ENCODE data around the gene NUMA1. TPM values are rescaled to one million over a fixed set of nuclear protein-coding genes. Genes with fewer than 3 reads are reported as not detected.

The NUMA1 gene
- total RNA-seq, 1 experiment from 2014 or later, result 145 TPM

DNA sequence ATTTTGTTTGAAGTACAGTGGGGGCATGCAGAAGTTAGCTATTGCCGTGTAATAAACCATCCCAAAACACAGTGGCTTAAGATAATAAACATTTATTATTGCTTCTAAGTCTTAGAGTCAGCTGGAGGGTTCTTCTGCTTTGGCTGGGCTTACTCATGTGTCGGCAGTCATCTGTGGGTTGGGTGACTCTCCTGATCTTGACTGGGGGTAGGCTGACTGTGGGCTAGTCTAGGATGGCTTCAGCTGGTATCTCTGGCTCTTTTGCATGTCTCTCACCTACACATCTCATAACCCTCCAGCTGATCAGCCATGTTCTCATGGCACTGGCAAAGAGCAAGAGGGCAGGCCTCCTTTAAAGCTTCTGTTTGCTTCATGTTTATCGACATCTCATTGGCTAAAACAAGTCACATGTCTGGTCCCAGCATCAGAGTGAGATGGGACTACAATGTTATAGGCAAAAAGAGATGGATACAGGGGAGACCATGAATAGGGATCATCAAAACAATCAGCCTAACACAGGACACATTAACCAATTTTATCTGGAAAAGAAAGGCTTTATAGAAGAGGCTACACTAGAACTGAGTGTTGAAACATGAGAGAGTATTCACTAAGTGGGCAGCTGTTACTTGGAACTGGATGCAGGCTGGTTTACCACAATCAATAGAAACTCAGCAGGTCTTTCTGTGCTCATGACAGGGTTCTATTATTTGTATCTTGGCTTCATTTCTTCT lies 5.4 kb upstream of the NUMA1 start:
- in situ Hi-C loops (cut with HindIII; ENCODE audit: low pct_unique_long_range_greater_than_20kb, low sequenced_read_pairs), result no loop called here
- no peaks in the 10 kb centered on the region for H3K27me3 ChIP-seq (ENCODE audit: control insufficient read depth, insufficient read depth, low read length)
- intact Hi-C loops (cut with micrococcal nuclease; ENCODE audit: unreplicated experiment), result no loop called here
- H3K36me3 ChIP-seq (ENCODE audit: control insufficient read depth, insufficient read depth, low read length), result no peaks in the 10 kb centered on the region
- peaks cover 8% of the 10 kb centered on the region for H3K4me1 ChIP-seq (ENCODE audit: control insufficient read depth, insufficient read depth, low read length)
- no peak for ATAC-seq
- no peak overlapping the region for H3K27ac ChIP-seq (ENCODE audit: low read length)
- POLR2A ChIA-PET, result interaction anchor here (0.8 to 1.0 kb wide), 2 partner anchors 12 to 14 kb away, joined by 4 to 6 read pairs; no protein-coding TSS in a partner anchor
- no TSS peak for BruUV-seq (replicated peaks)
- H3K9me3 ChIP-seq (ENCODE audit: control insufficient read depth, insufficient read depth, low read depth, low read length), result no peaks in the 10 kb centered on the region
- TF ChIP-seq SIN3A (IDR thresholded peaks at IDR 0.05; ENCODE audit: borderline replicate concordance, insufficient read depth, low read depth, low read length) (no peak), POLR2AphosphoS5 (IDR thresholded peaks at IDR 0.05; ENCODE audit: low read depth, low read length) (no peak)
- H3K4me3 ChIP-seq (ENCODE audit: low read depth in 2 of 2, low read length in 2 of 2), result no peak overlapping the region
- CTCF ChIA-PET, result interaction anchor here (0.5 kb wide), 1 partner anchor 59 kb away, joined by 6 read pairs; no protein-coding TSS in a partner anchor
- DNase-seq (ENCODE audit: low read depth, low spot score), result no peak

DNA sequence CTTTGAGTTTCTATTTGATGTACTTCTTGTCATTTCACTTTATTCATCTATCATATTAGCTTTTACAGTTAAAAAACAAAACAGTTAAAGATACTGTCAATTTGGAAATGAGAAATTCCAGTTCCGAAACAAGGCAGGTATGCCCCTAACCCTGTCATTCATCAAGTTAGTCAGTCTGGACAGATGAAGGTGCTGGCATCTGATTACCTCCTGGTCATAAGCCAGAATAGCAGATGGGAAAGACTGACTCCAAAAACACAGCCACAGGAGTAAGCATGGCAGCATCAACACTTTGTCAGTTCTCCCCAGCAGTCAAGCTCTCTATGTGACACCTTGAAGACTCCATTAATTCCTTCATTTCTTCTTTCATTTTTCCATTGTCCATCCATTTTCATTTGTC lies 4.6 kb upstream of the NUMA1 start:
- Histone ChIP-seq H3K9me3 (ENCODE audit: control insufficient read depth, insufficient read depth, low read depth, low read length) (no peaks in the 10 kb centered on the region), H3K27ac (ENCODE audit: low read length) (no peak overlapping the region), H3K27me3 (ENCODE audit: control insufficient read depth, insufficient read depth, low read length) (no peaks in the 10 kb centered on the region), H3K4me1 (ENCODE audit: control insufficient read depth, insufficient read depth, low read length) (peaks cover 8% of the 10 kb centered on the region), H3K4me3 (ENCODE audit: low read depth in 2 of 2, low read length in 2 of 2) (no peak overlapping the region), H3K36me3 (ENCODE audit: control insufficient read depth, insufficient read depth, low read length) (no peaks in the 10 kb centered on the region)
- ATAC-seq (no peak), DNase-seq (ENCODE audit: low read depth, low spot score) (no peak)
- intact Hi-C loops (cut with micrococcal nuclease; ENCODE audit: unreplicated experiment), result no loop called here
- in situ Hi-C loops (cut with HindIII; ENCODE audit: low pct_unique_long_range_greater_than_20kb, low sequenced_read_pairs), result no loop called here
- ChIA-PET CTCF (no interaction called here), POLR2A (interaction anchor here (0.6 to 1.0 kb wide), 2 partner anchors 11 to 15 kb away, joined by 3 to 6 read pairs; no protein-coding TSS in a partner anchor)
- BruUV-seq (replicated peaks), result no TSS peak
- TF ChIP-seq, protein P1, sequence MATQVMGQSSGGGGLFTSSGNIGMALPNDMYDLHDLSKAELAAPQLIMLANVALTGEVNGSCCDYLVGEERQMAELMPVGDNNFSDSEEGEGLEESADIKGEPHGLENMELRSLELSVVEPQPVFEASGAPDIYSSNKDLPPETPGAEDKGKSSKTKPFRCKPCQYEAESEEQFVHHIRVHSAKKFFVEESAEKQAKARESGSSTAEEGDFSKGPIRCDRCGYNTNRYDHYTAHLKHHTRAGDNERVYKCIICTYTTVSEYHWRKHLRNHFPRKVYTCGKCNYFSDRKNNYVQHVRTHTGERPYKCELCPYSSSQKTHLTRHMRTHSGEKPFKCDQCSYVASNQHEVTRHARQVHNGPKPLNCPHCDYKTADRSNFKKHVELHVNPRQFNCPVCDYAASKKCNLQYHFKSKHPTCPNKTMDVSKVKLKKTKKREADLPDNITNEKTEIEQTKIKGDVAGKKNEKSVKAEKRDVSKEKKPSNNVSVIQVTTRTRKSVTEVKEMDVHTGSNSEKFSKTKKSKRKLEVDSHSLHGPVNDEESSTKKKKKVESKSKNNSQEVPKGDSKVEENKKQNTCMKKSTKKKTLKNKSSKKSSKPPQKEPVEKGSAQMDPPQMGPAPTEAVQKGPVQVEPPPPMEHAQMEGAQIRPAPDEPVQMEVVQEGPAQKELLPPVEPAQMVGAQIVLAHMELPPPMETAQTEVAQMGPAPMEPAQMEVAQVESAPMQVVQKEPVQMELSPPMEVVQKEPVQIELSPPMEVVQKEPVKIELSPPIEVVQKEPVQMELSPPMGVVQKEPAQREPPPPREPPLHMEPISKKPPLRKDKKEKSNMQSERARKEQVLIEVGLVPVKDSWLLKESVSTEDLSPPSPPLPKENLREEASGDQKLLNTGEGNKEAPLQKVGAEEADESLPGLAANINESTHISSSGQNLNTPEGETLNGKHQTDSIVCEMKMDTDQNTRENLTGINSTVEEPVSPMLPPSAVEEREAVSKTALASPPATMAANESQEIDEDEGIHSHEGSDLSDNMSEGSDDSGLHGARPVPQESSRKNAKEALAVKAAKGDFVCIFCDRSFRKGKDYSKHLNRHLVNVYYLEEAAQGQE (IDR thresholded peaks at IDR 0.05; ENCODE audit: insufficient read depth in 1 of 2, low read depth in 2 of 2, low read length in 1 of 2), result no peak
- TF ChIP-seq POLR2AphosphoS5 (IDR thresholded peaks at IDR 0.05; ENCODE audit: low read depth, low read length), result no peak
- TF ChIP-seq, protein P2, sequence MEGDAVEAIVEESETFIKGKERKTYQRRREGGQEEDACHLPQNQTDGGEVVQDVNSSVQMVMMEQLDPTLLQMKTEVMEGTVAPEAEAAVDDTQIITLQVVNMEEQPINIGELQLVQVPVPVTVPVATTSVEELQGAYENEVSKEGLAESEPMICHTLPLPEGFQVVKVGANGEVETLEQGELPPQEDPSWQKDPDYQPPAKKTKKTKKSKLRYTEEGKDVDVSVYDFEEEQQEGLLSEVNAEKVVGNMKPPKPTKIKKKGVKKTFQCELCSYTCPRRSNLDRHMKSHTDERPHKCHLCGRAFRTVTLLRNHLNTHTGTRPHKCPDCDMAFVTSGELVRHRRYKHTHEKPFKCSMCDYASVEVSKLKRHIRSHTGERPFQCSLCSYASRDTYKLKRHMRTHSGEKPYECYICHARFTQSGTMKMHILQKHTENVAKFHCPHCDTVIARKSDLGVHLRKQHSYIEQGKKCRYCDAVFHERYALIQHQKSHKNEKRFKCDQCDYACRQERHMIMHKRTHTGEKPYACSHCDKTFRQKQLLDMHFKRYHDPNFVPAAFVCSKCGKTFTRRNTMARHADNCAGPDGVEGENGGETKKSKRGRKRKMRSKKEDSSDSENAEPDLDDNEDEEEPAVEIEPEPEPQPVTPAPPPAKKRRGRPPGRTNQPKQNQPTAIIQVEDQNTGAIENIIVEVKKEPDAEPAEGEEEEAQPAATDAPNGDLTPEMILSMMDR (IDR thresholded peaks at IDR 0.05), result no peak
- TF ChIP-seq SIN3A (IDR thresholded peaks at IDR 0.05; ENCODE audit: borderline replicate concordance, insufficient read depth, low read depth, low read length), result no peak
- no peak for TF ChIP-seq TCF7L2 (IDR thresholded peaks at IDR 0.05; ENCODE audit: low read depth, low read length)

DNA sequence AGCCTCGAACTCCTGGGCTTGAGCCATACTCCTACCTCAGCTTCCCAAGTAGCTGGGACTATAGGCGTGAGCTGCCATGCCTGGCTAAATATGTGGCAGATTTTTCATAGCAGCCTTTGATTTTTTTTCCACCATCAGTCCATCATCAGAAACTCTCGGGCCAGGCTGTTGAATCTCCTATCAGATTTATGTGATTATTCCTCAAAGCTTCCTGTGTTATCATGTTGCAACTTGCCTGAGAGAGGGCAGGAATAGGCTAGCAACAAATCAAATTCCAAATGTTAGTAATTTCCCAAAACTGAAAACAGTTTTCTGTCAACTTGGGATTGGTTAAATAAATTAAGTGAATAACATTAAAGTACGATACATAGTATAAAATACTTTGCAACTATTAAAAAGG lies 3.7 kb upstream of the NUMA1 start:
- in situ Hi-C loops (cut with HindIII; ENCODE audit: low pct_unique_long_range_greater_than_20kb, low sequenced_read_pairs), result no loop called here
- CTCF ChIA-PET, result no interaction called here
- POLR2A ChIA-PET, result interaction anchor here (0.5 to 0.7 kb wide), 2 partner anchors 11 to 1309 kb away, joined by 3 to 8 read pairs; no protein-coding TSS in a partner anchor

More for the DNA sequence above, 3.7 kb upstream of the NUMA1 start:
- H3K27ac ChIP-seq (ENCODE audit: low read length), result no peak overlapping the region
- BruUV-seq (replicated peaks), result no TSS peak
- no peak overlapping the region for H3K4me3 ChIP-seq (ENCODE audit: low read depth in 2 of 2, low read length in 2 of 2)
- TF ChIP-seq POLR2AphosphoS5 (IDR thresholded peaks at IDR 0.05; ENCODE audit: low read depth, low read length) (no peak), SIN3A (IDR thresholded peaks at IDR 0.05; ENCODE audit: borderline replicate concordance, insufficient read depth, low read depth, low read length) (no peak), TCF7L2 (IDR thresholded peaks at IDR 0.05; ENCODE audit: low read depth, low read length) (no peak)
- TF ChIP-seq, protein P1 (IDR thresholded peaks at IDR 0.05; ENCODE audit: insufficient read depth in 1 of 2, low read depth in 2 of 2, low read length in 1 of 2), result no peak
- TF ChIP-seq, protein P2 (IDR thresholded peaks at IDR 0.05), result no peak
- no peak for DNase-seq (ENCODE audit: low read depth, low spot score)
- H3K9me3 ChIP-seq (ENCODE audit: control insufficient read depth, insufficient read depth, low read depth, low read length), result no peaks in the 10 kb centered on the region
- no peaks in the 10 kb centered on the region for H3K36me3 ChIP-seq (ENCODE audit: control insufficient read depth, insufficient read depth, low read length)
- no peaks in the 10 kb centered on the region for H3K27me3 ChIP-seq (ENCODE audit: control insufficient read depth, insufficient read depth, low read length)
- no peak for ATAC-seq
- intact Hi-C loops (cut with micrococcal nuclease; ENCODE audit: unreplicated experiment), result no loop called here
- peaks cover 8% of the 10 kb centered on the region for H3K4me1 ChIP-seq (ENCODE audit: control insufficient read depth, insufficient read depth, low read length)
